ENCODE results near the gene CCDC27.
A peak's percentile ranks its signal among the peaks of the same experiment; 100 is the strongest.
"Not testable (repeated sequence)": the region's sequence is repeated elsewhere in the genome, so short reads cannot be mapped to it uniquely, and the experiment has no call there.

Gene CCDC27

GRCh38 chr1:3800795-3801194, 48.5 kb downstream of the CCDC27 start:
- DNase-seq: peak; percentile 23

GRCh38 chr1:3803905-3804626, 51.8 kb downstream of the CCDC27 start:
- DNase-seq: no peak

GRCh38 chr1:3804627-3804944, 52.3 kb downstream of the CCDC27 start:
- not testable (repeated sequence) for DNase-seq

GRCh38 chr1:3805038-3805437, 52.8 kb downstream of the CCDC27 start:
- no peak for DNase-seq

- DNase-seq: no peak
Observed at GRCh38 chr1:3807769-3808168, 55.5 kb downstream of the CCDC27 start.

GRCh38 chr1:3809680-3810079, 57.4 kb downstream of the CCDC27 start:
- no peak for DNase-seq

GRCh38 chr1:3810149-3810761, 58.0 kb downstream of the CCDC27 start:
- DNase-seq: not testable (repeated sequence)

GRCh38 chr1:3811595-3811911, 59.3 kb downstream of the CCDC27 start:
- DNase-seq: no peak

- DNase-seq: no peak
Observed at GRCh38 chr1:3814065-3814464, 61.8 kb downstream of the CCDC27 start.

- DNase-seq: no peak
Observed at GRCh38 chr1:3814771-3815561, 62.7 kb downstream of the CCDC27 start.

- no peak for DNase-seq
Observed at GRCh38 chr1:3816331-3817137, 64.3 kb downstream of the CCDC27 start.

- no peak for DNase-seq
Observed at GRCh38 chr1:3817138-3817740, 65.0 kb downstream of the CCDC27 start.

- no peak for DNase-seq
Observed at GRCh38 chr1:3817821-3818597, 65.8 kb downstream of the CCDC27 start.

GRCh38 chr1:3819771-3820200, 67.5 kb downstream of the CCDC27 start:
- no peak for DNase-seq

GRCh38 chr1:3820316-3820715, 68.1 kb downstream of the CCDC27 start:
- DNase-seq: no peak

- no peak for DNase-seq
Observed at GRCh38 chr1:3821004-3821403, 68.8 kb downstream of the CCDC27 start.

Data from stimulated activated CD4-positive, alpha-beta T cell treated with anti-CD3 and anti-CD28 coated beads, Interleukin-4, amount 100 ng/mL, for 24 hours (primary cell).